NB4 (cell line): ENCODE data around the gene LRRC74A.

ENCODE experiments used
- DNase-seq: peaks from one replicate; pipeline ENCODE4 v3.0.0; 2010; ENCODE audit warnings: low read depth
- H3K4me3 ChIP-seq: one replicate; pipeline ENCODE4 v1.5.1; 2011; ENCODE audit warnings: mild to moderate bottlenecking, low read depth, low read length, moderate library complexity
- CTCF ChIP-seq: IDR thresholded peaks from one replicate; pipeline ENCODE4 v1.5.1; 2012; ENCODE audit warnings: low read depth, low read length
- MAX ChIP-seq: IDR thresholded peaks from 2 replicates; pipeline ENCODE4 v1.6.1; 2011; ENCODE audit warnings: low read depth, low read length
- MYC ChIP-seq: IDR thresholded peaks from 2 replicates; pipeline ENCODE4 v1.6.1; 2011; ENCODE audit warnings: low read depth, low read length
- POLR2A ChIP-seq: IDR thresholded peaks from 2 replicates; pipeline ENCODE4 v1.6.1; 2011; ENCODE audit warnings: mild to moderate bottlenecking; ENCODE audit not compliant: insufficient read length; ENCODE audit errors: extremely low read depth

LRRC74A gene

GRCh38 chr14:76861574-76862255 is 35.5 kb downstream of the LRRC74A start:
- TF ChIP-seq MYC (no peak), CTCF (no peak), MAX (no peak), POLR2A (no peak)
- no peak for DNase-seq
- no peak overlapping the region for H3K4me3 ChIP-seq

- H3K4me3 ChIP-seq: no peak overlapping the region
- TF ChIP-seq MAX: no peak
- TF ChIP-seq CTCF: no peak
- TF ChIP-seq POLR2A: no peak
- no peak for TF ChIP-seq MYC
- DNase-seq: no peak
Measured at GRCh38 chr14:76862546-76863282, 36.5 kb downstream of the LRRC74A start.

- no peak for TF ChIP-seq CTCF
- peak; percentile 74 for TF ChIP-seq MAX
- peak; percentile 46 for TF ChIP-seq MYC
- no peak for TF ChIP-seq POLR2A
- peak; percentile 88 for DNase-seq
- H3K4me3 ChIP-seq: peak overlapping the region; percentile 9
Measured at GRCh38 chr14:76863724-76864407, 37.7 kb downstream of the LRRC74A start.

GRCh38 chr14:76866456-76866855 is 40.2 kb downstream of the LRRC74A start:
- DNase-seq: no peak
- no peak overlapping the region for H3K4me3 ChIP-seq
- no peak for TF ChIP-seq POLR2A

- peak; percentile 83 for DNase-seq
- TF ChIP-seq MYC (no peak), MAX (no peak), CTCF (no peak), POLR2A (no peak)
- no peak overlapping the region for H3K4me3 ChIP-seq
Measured at GRCh38 chr14:76867516-76868453, 41.6 kb downstream of the LRRC74A start.
